HCT116 (cell line): Measurements from ENCODE around the gene RANGAP1. TPM values are rescaled to one million over a fixed set of nuclear protein-coding genes. Genes with fewer than 3 reads are reported as not detected.

Source experiments
- ATAC-seq: fragments of 200-7000 bp; cut with Tn5 transposase; 2 replicates; pipeline ENCODE4 v1.9.1; 2020; ENCODE audit warnings: mild to moderate bottlenecking, moderate library complexity
- BruUV-seq: library from RNA; stranded (reverse); fragments of 400-500 nt; replicated peaks from 2 replicates; lab custom pipeline; 2021; lab: Mats Ljungman, UMichigan
- CTCF ChIA-PET: fragments of 300-600 bp; sonication (Branson Sonifier 250); formaldehyde crosslinking; loops from one replicate; lab custom pipeline; 2021; ENCODE audit warnings: antibody characterized with exemption; lab: Charles Lee
- POLR2A ChIA-PET: fragments of 300-600, 350-600 bp; sonication (Branson Sonifier 250); formaldehyde crosslinking; loops from one replicate; lab custom pipeline; 2021; ENCODE audit warnings: antibody characterized with exemption; lab: Charles Lee
- RAD21 ChIA-PET, 2 experiments: fragments of 300-600 bp; sonication (Branson Sonifier 250); formaldehyde crosslinking; loops; one replicate each; lab custom pipeline; 2023; ENCODE audit warnings: low total read pairs in 2 of 2; ENCODE audit not compliant: uncharacterized antibody in 2 of 2, unreplicated experiment in 2 of 2, low non-redundant PET in 1 of 2; lab: Charles Lee
- DNase-seq: peaks from one replicate; pipeline ENCODE4 v3.0.0-alpha.2; 2010; ENCODE audit warnings: low read depth, low spot score
- H2AFZ ChIP-seq: fragments of 200-600 bp; shearing (Covaris generic), sonication (generic); 2 replicates; pipeline ENCODE4 v1.6.1; 2017; ENCODE audit warnings: low read depth, mixed run types, mixed read lengths, antibody characterized with exemption, low read length; ENCODE audit not compliant: poor library complexity, severe bottlenecking
- H3K27ac ChIP-seq: 2 replicates; pipeline ENCODE4 v1.5.1; 2012; ENCODE audit warnings: low read depth, low read length
- H3K27me3 ChIP-seq: fragments of 200-600 bp; sonication (generic); 2 replicates; pipeline ENCODE4 v1.6.1; 2016; ENCODE audit warnings: mixed run types, low read length, mixed read lengths; ENCODE audit not compliant: insufficient read depth
- H3K36me3 ChIP-seq, 2 experiments: fragments of 200-500 bp in 1 of 2; fragments of 200-600 bp in 1 of 2; sonication (Bioruptor generic) in 1 of 2; sonication (generic) in 1 of 2; 2 replicates each; pipeline versions ENCODE4 v1.5.1 to v1.6.1; 2014 to 2016; ENCODE audit warnings: low read length in 2 of 2, inconsistent platforms in 1 of 2, mixed read lengths in 1 of 2, mixed run types in 1 of 2; ENCODE audit not compliant: insufficient read depth in 2 of 2, control insufficient read depth in 1 of 2
- H3K4me1 ChIP-seq, 2 experiments: fragments of 200-600 bp in 1 of 2; sonication (generic) in 1 of 2; 2 replicates each; pipeline versions ENCODE4 v1.5.1 to v1.6.1; 2012 to 2017; ENCODE audit warnings: low read length in 2 of 2, inconsistent platforms in 1 of 2, mild to moderate bottlenecking in 1 of 2, mixed read lengths in 1 of 2, mixed run types in 1 of 2, moderate library complexity in 1 of 2; ENCODE audit not compliant: insufficient read depth in 2 of 2, control insufficient read depth in 1 of 2
- H3K4me2 ChIP-seq: fragments of 200-600 bp; sonication (generic); 2 replicates; pipeline ENCODE4 v1.6.1; 2017; ENCODE audit warnings: mixed run types, low read length, mixed read lengths
- H3K4me3 ChIP-seq, 2 experiments: fragments of 200-600 bp in 1 of 2; sonication (generic) in 1 of 2; replicated peaks in 1 of 2; 2 replicates each; pipeline ENCODE4 v1.5.1; 2011 to 2016; ENCODE audit warnings: low read length in 2 of 2, control low read depth in 1 of 2, low read depth in 1 of 2, mild to moderate bottlenecking in 1 of 2, mixed read lengths in 1 of 2, mixed run types in 1 of 2
- H3K79me2 ChIP-seq: fragments of 200-600 bp; sonication (generic); 2 replicates; pipeline ENCODE4 v1.6.1; 2017; ENCODE audit warnings: mild to moderate bottlenecking, mixed run types, low read length, moderate library complexity, mixed read lengths; ENCODE audit not compliant: insufficient read depth
- H3K9ac ChIP-seq: fragments of 200-600 bp; sonication (generic); 2 replicates; pipeline ENCODE4 v1.6.1; 2016; ENCODE audit warnings: low read length, mixed read lengths
- H3K9me2 ChIP-seq: fragments of 200-600 bp; sonication (generic), shearing (Covaris generic); 2 replicates; pipeline ENCODE4 v1.6.1; 2017; ENCODE audit warnings: mixed run types, mild to moderate bottlenecking, moderate library complexity; ENCODE audit not compliant: insufficient read depth
- H3K9me3 ChIP-seq, 2 experiments: fragments of 200-500 bp in 1 of 2; fragments of 200-600 bp in 1 of 2; sonication (Bioruptor generic) in 1 of 2; sonication (generic) in 1 of 2; 2 replicates each; pipeline ENCODE4 v1.6.1; 2014 to 2017; ENCODE audit warnings: low read length in 2 of 2, mixed read lengths in 2 of 2, inconsistent platforms in 1 of 2, low read depth in 1 of 2, mild to moderate bottlenecking in 1 of 2, mixed run types in 1 of 2, moderate library complexity in 1 of 2; ENCODE audit not compliant: control insufficient read depth in 1 of 2, insufficient read depth in 1 of 2
- H4K20me1 ChIP-seq: fragments of 200-600 bp; sonication (generic), shearing (Covaris generic); 2 replicates; pipeline ENCODE4 v1.6.1; 2017; ENCODE audit warnings: mixed run types, mild to moderate bottlenecking, moderate library complexity; ENCODE audit not compliant: insufficient read depth
- ATF3 ChIP-seq: IDR thresholded peaks from 2 replicates; pipeline ENCODE4 v1.6.1; 2012
- CBX3 ChIP-seq: IDR thresholded peaks from 2 replicates; pipeline ENCODE4 v1.6.1; 2012; ENCODE audit warnings: low read depth
- CEBPB ChIP-seq: IDR thresholded peaks from 2 replicates; pipeline ENCODE4 v1.6.1; 2012; ENCODE audit warnings: low read depth
- CTCF ChIP-seq, 3 experiments: fragments of 200-600 bp in 1 of 3; sonication (generic) in 1 of 3; IDR thresholded peaks in 2 of 3; conservative IDR thresholded peaks in 1 of 3; 2 replicates each; pipeline ENCODE4 v1.5.1; 2012 to 2017; ENCODE audit warnings: low read depth in 2 of 3, low read length in 2 of 3, antibody characterized with exemption in 1 of 3, borderline replicate concordance in 1 of 3, control low read depth in 1 of 3, mild to moderate bottlenecking in 1 of 3, mixed read lengths in 1 of 3, mixed run types in 1 of 3, moderate library complexity in 1 of 3; ENCODE audit not compliant: insufficient read depth in 1 of 3
- EZH2 ChIP-seq: fragments of 200-600 bp; sonication (generic); IDR thresholded peaks from 2 replicates; pipeline ENCODE4 v1.6.1; 2017; ENCODE audit warnings: antibody characterized with exemption, mixed run types
- EZH2phosphoT487 ChIP-seq: fragments of 200-600 bp; IDR thresholded peaks from 2 replicates; pipeline ENCODE4 v1.6.1; 2018; ENCODE audit warnings: antibody characterized with exemption, borderline replicate concordance
- POLR2A ChIP-seq: IDR thresholded peaks from 2 replicates; pipeline ENCODE4 v1.7.0; 2011; ENCODE audit warnings: borderline replicate concordance; ENCODE audit not compliant: insufficient read depth, insufficient read length; ENCODE audit errors: extremely low read depth
- POLR2AphosphoS5 ChIP-seq: IDR thresholded peaks from 2 replicates; pipeline ENCODE4 v1.6.1; 2011; ENCODE audit warnings: mild to moderate bottlenecking, low read depth, low read length, moderate library complexity
- RAD21 ChIP-seq: IDR thresholded peaks from 2 replicates; pipeline ENCODE4 v1.6.1; 2012; ENCODE audit warnings: low read depth, mild to moderate bottlenecking
- REST ChIP-seq: IDR thresholded peaks from 2 replicates; pipeline ENCODE4 v1.6.1; 2012; ENCODE audit warnings: low read depth
- SIN3A ChIP-seq: IDR thresholded peaks from 2 replicates; pipeline ENCODE4 v1.6.1; 2012; ENCODE audit warnings: low read depth
- SP1 ChIP-seq: IDR thresholded peaks from 2 replicates; pipeline ENCODE4 v1.6.1; 2012; ENCODE audit warnings: low read depth
- SRF ChIP-seq: IDR thresholded peaks from 2 replicates; pipeline ENCODE4 v1.6.1; 2012; ENCODE audit warnings: low read depth
- ZFX ChIP-seq: fragments of 450-650 bp; IDR thresholded peaks from 2 replicates; pipeline ENCODE4 v1.6.1; 2017
- ZNF274 ChIP-seq: fragments of 200-500 bp; sonication (Bioruptor generic); IDR thresholded peaks from 2 replicates; pipeline ENCODE4 v1.6.1; 2014; ENCODE audit warnings: mild to moderate bottlenecking, low read depth, low read length, inconsistent platforms
- intact Hi-C: fragments of 100-400 bp; cut with micrococcal nuclease; formaldehyde crosslinking; loops from 2 replicates; pipeline ENCODE4 v1.10.0; 2022
- total RNA-seq: library from RNA; stranded (reverse); gene quantifications from one replicate; pipeline ENCODE4 v1.2.1, GENCODE V29; 2021; ENCODE audit not compliant: unreplicated experiment

RANGAP1 gene
- total RNA-seq, 1 experiment from 2014 or later, result 121 TPM

- TF ChIP-seq POLR2AphosphoS5 (no peak), POLR2A (no peak), EZH2phosphoT487 (no peak), SP1 (no peak), SRF (no peak), SIN3A (no peak), EZH2 (no peak), ZNF274 (no peak), CBX3 (no peak), REST (no peak), ATF3 (no peak), RAD21 (no peak), ZFX (no peak), CTCF (IDR thresholded peaks at IDR 0.05 in 2 of 3, conservative IDR thresholded peaks at IDR 0.05 in 1 of 3; ENCODE audit: borderline replicate concordance in 1 of 3, insufficient read depth in 1 of 3, low read depth in 2 of 3, low read length in 2 of 3) (no peak), CEBPB (no peak)
- CTCF ChIA-PET, result interaction anchor here (1.0 kb wide), 1 partner anchor 284 kb away, joined by 3 read pairs; no protein-coding TSS in a partner anchor
- H2AFZ ChIP-seq, result no peak overlapping the region
- no peaks in the 10 kb centered on the region for H3K9me2 ChIP-seq
- H3K79me2 ChIP-seq, result peaks cover 35% of the 10 kb centered on the region
- no peak overlapping the region for H3K9ac ChIP-seq
- no peaks in the 10 kb centered on the region for H3K27me3 ChIP-seq
- no peak overlapping the region for H3K27ac ChIP-seq
- peaks cover 0 to 3% of the 10 kb centered on the region in 2 experiments; a peak in 1 of 4 replicates for H3K36me3 ChIP-seq
- H3K4me1 ChIP-seq, result peaks cover 0 to 11% of the 10 kb centered on the region in 2 experiments; a peak in 1 of 4 replicates
- no peak for ATAC-seq
- no peak for DNase-seq
- H3K9me3 ChIP-seq, result no peaks in the 10 kb centered on the region
- no peak overlapping the region for H3K4me2 ChIP-seq
- RAD21 ChIA-PET, result no interaction called here
- TSS peak; percentile 47 for BruUV-seq
- no peak overlapping the region for H3K4me3 ChIP-seq
- POLR2A ChIA-PET, result no interaction called here
- H4K20me1 ChIP-seq, result no peaks in the 10 kb centered on the region
- intact Hi-C loops, result no loop called here
These were observed 79.3 kb downstream of the RANGAP1 start for GRCh38 chr22:41206719-41207118.
